Esophagus muscularis mucosa (tissue), 4 donors: Measurements from ENCODE around the gene GCC1.

Source experiments
- EP300 ChIP-seq: sonication (generic); formaldehyde crosslinking; IDR thresholded peaks from one replicate; pipeline ENCODE4 v1.6.1; 2017; ENCODE audit warnings: antibody characterized with exemption
- POLR2A ChIP-seq: fragments of 450-650 bp; IDR thresholded peaks from one replicate; pipeline ENCODE4 v1.6.1; 2017; ENCODE audit warnings: antibody characterized with exemption, moderate library complexity, mild to moderate bottlenecking, low read depth
- POLR2AphosphoS5 ChIP-seq, 2 donors: sonication (generic); formaldehyde crosslinking; IDR thresholded peaks; one replicate each; pipeline ENCODE4 v1.6.1; 2017; ENCODE audit warnings: antibody characterized with exemption in 2 of 2
- TF ChIP-seq, protein P1 (sequence below), 3 experiments: fragments of 200-600 bp in 2 of 3; fragments of 450-650 bp in 1 of 3; sonication (generic) in 2 of 3; IDR thresholded peaks; one replicate each; pipeline ENCODE4 v1.5.1; 2017 to 2019; ENCODE audit warnings: antibody characterized with exemption in 3 of 3, mild to moderate bottlenecking in 2 of 3, moderate library complexity in 1 of 3

DNA sequence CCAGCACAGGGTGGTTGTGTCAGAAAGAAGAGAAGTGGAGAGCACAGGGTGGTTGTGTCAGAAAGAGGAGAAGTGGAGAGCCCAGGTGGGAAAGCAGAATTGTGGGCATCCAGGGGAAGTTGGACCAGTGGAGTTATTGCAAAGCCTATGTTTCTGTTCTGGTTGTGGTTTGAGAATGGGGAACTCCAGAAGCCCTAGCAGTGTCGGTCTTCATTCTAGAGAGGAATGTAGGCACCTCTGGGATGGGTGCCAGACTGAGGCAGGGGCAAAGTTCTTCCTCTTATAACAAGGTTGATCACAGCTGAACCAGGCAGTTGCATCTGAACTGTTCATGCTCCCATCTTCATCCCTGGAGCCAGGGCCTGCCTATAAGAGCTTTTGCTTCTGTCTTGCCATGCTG lies 9.1 kb upstream of the GCC1 start:
- TF ChIP-seq, protein P1, sequence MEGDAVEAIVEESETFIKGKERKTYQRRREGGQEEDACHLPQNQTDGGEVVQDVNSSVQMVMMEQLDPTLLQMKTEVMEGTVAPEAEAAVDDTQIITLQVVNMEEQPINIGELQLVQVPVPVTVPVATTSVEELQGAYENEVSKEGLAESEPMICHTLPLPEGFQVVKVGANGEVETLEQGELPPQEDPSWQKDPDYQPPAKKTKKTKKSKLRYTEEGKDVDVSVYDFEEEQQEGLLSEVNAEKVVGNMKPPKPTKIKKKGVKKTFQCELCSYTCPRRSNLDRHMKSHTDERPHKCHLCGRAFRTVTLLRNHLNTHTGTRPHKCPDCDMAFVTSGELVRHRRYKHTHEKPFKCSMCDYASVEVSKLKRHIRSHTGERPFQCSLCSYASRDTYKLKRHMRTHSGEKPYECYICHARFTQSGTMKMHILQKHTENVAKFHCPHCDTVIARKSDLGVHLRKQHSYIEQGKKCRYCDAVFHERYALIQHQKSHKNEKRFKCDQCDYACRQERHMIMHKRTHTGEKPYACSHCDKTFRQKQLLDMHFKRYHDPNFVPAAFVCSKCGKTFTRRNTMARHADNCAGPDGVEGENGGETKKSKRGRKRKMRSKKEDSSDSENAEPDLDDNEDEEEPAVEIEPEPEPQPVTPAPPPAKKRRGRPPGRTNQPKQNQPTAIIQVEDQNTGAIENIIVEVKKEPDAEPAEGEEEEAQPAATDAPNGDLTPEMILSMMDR (IDR thresholded peaks at IDR 0.05): no peak
- TF ChIP-seq EP300 (no peak), POLR2A (no peak), POLR2AphosphoS5 (IDR thresholded peaks at IDR 0.05) (no peak)
